Ovary (tissue), 9 donors: ENCODE measurements around the gene ALDH7A1. TPM values are rescaled to one million over a fixed set of nuclear protein-coding genes. Genes with fewer than 3 reads are reported as not detected.

ENCODE experiments used
- DNase-seq, 5 donors: peaks; one replicate each; pipeline ENCODE4 v3.0.0-alpha.2; 2019 to 2020
- H3K27ac ChIP-seq, 2 donors: fragments of 200-600 bp; one replicate each; pipeline versions ENCODE4 v1.5.1 to v1.8.0; 2019 to 2022
- H3K27me3 ChIP-seq: fragments of 200-600 bp; one replicate; pipeline ENCODE4 v1.8.0; 2022
- H3K36me3 ChIP-seq: fragments of 200-600 bp; sonication (generic); one replicate; pipeline ENCODE4 v1.5.1; 2019
- H3K4me1 ChIP-seq: one replicate; pipeline ENCODE4 v1.8.1; 2013; ENCODE audit warnings: mild to moderate bottlenecking, moderate library complexity; ENCODE audit not compliant: insufficient read depth
- H3K4me3 ChIP-seq: fragments of 200-600 bp; sonication (generic); one replicate; pipeline ENCODE4 v1.5.1; 2017
- H3K9me3 ChIP-seq, 2 donors: fragments of 200-600 bp in 1 of 2; sonication (generic) in 1 of 2; one replicate each; pipeline versions ENCODE4 v1.5.1 to v1.8.1; 2013 to 2019; ENCODE audit warnings: mild to moderate bottlenecking in 1 of 2, moderate library complexity in 1 of 2
- CTCF ChIP-seq, 3 donors: fragments of 450-650 bp in 2 of 3; fragments of 200-600 bp in 1 of 3; IDR thresholded peaks; one replicate each; pipeline versions ENCODE4 v1.5.1 to v1.8.0; 2016 to 2022; ENCODE audit warnings: antibody characterized with exemption in 3 of 3, mild to moderate bottlenecking in 1 of 3
- EP300 ChIP-seq: sonication (generic); formaldehyde crosslinking; IDR thresholded peaks from one replicate; pipeline ENCODE4 v1.6.1; 2017; ENCODE audit warnings: antibody characterized with exemption
- POLR2A ChIP-seq: fragments of 450-650 bp; IDR thresholded peaks from one replicate; pipeline ENCODE4 v1.6.1; 2017; ENCODE audit warnings: antibody characterized with exemption, mild to moderate bottlenecking, moderate library complexity
- WGBS, 3 donors: extraction: QIAGEN DNeasy Blood & Tissue Kit in 1 of 3; methylation state at CpG; one replicate each; pipeline versions ENCODE4 v1.1.5 to v1.1.7; 2013 to 2017; 5-methylcytosine and 5-hydroxymethylcytosine counted together
- intact Hi-C, 4 donors: fragments of 100-400 bp; cut with DNase I; formaldehyde crosslinking; loops; one replicate each; pipeline versions ENCODE4 v1.11.0 to v1.15.1; 2022 to 2023
- polyA plus RNA-seq, 2 donors: library from polyadenylated mRNA; stranded (reverse); fragments of 200-250 nt in 1 of 2; fragments of 350-450 nt in 1 of 2; fragmentation: Illumina TruSeq in 1 of 2; extraction: RNeasy Lipid Tissue Mini Kit (QIAGEN cat#74804) in 1 of 2; gene quantifications; one replicate each; pipeline ENCODE4 v1.2.3, GENCODE V29; 2013 to 2014
- total RNA-seq, 7 donors: library from RNA; depleted of rRNA in 2 of 7; stranded (reverse); fragments of >200 nt in 2 of 7; fragmentation: NEBNext Ultra II Directional in 3 of 7; extraction: Animal tissue kit (Norgen Biotek cat#: 25700) in 3 of 7; gene quantifications; one replicate each; pipeline versions ENCODE4 v1.1.0 to v1.2.4, GENCODE V29; 2016 to 2023
- donor health status: DM: no; HTN: no; CAD: no; lungs with moderate emphysema.
- donor health status: DM: no; HTN: no; CAD: no.
- donor health status: Bipolar disorder and iron deficiency.
- donor health status: DM: yes; HTN: yes; CAD: no.
- donor health status: DM: no; HTN: no; CAD: no.
- donor health status: DM: yes; HTN: yes; CAD: no.

Gene ALDH7A1
- total and polyA plus RNA-seq, 9 donors = 28.3 to 161 (median 99.2) TPM

- H3K36me3 ChIP-seq = no peaks in the 10 kb centered on the region
- peak in 1 of 5 donors; percentile 21 for DNase-seq
- intact Hi-C loops = no loop called here
- peaks cover 31% of the 10 kb centered on the region for H3K4me1 ChIP-seq
- WGBS, 3 donors = 92 to 95% (median 92%) methylated on average over 1 of the region's 1 CpG
- TF ChIP-seq POLR2A = no peak
- no peak for TF ChIP-seq EP300
- TF ChIP-seq CTCF (IDR thresholded peaks at IDR 0.05) = no peak
- H3K4me3 ChIP-seq = no peak overlapping the region
- H3K27ac ChIP-seq = peak overlapping the region; percentile 39 to 94
- no peaks in the 10 kb centered on the region for H3K27me3 ChIP-seq
- H3K9me3 ChIP-seq = no peaks in the 10 kb centered on the region
Measured at GRCh38 chr5:126511961-126512360, 83.1 kb downstream of the ALDH7A1 start.

- peak in 1 of 5 donors; percentile 39 for DNase-seq
- 14 to 24% (median 23%) methylated on average over 5 of the region's 5 CpGs for WGBS, 3 donors
- Histone ChIP-seq H3K9me3 (no peaks in the 10 kb centered on the region), H3K27ac (peak overlapping the region in 1 of 2 donors; percentile 37), H3K36me3 (no peaks in the 10 kb centered on the region), H3K27me3 (no peaks in the 10 kb centered on the region), H3K4me1 (peaks cover 23% of the 10 kb centered on the region), H3K4me3 (no peak overlapping the region)
- intact Hi-C loops = no loop called here
- peak; percentile 84 for TF ChIP-seq EP300
- TF ChIP-seq POLR2A = no peak
- no peak for TF ChIP-seq CTCF (IDR thresholded peaks at IDR 0.05)
Measured at GRCh38 chr5:126509339-126509738, 85.7 kb downstream of the ALDH7A1 start.

- Histone ChIP-seq H3K36me3 (no peaks in the 10 kb centered on the region), H3K4me3 (no peak overlapping the region), H3K4me1 (peaks cover 23% of the 10 kb centered on the region), H3K27me3 (no peaks in the 10 kb centered on the region), H3K9me3 (no peaks in the 10 kb centered on the region), H3K27ac (peak overlapping the region in 1 of 2 donors; percentile 34)
- DNase-seq = peak in 1 of 5 donors; percentile 68
- intact Hi-C loops = no loop called here
- TF ChIP-seq EP300 = peak; percentile 97
- TF ChIP-seq CTCF (IDR thresholded peaks at IDR 0.05) = no peak
Measured at GRCh38 chr5:126508962-126509279, 86.1 kb downstream of the ALDH7A1 start.

- WGBS, 3 donors = 84 to 91% (median 85%) methylated on average over 13 of the region's 13 CpGs
- peaks cover 21% of the 10 kb centered on the region for H3K4me1 ChIP-seq
- no peaks in the 10 kb centered on the region for H3K9me3 ChIP-seq
- DNase-seq = peak in 1 of 5 donors; percentile 13
- H3K27me3 ChIP-seq = no peaks in the 10 kb centered on the region
- H3K4me3 ChIP-seq = no peak overlapping the region
- H3K27ac ChIP-seq = peak overlapping the region in 1 of 2 donors; percentile 34
- no peaks in the 10 kb centered on the region for H3K36me3 ChIP-seq
- TF ChIP-seq POLR2A (no peak), EP300 (no peak), CTCF (IDR thresholded peaks at IDR 0.05) (no peak)
- intact Hi-C loops = no loop called here
Measured at GRCh38 chr5:126508251-126508961, 86.6 kb downstream of the ALDH7A1 start.
